Ramos (cell line): ENCODE results near the gene LIPC.

Experiments
- in situ Hi-C: fragments of 300-500 bp; cut with MboI; formaldehyde crosslinking; loops from one replicate; pipeline ENCODE4 v1.14.3; 2022; ENCODE audit warnings: low sequenced_read_pairs; ENCODE audit not compliant: unreplicated experiment

The LIPC gene

GRCh38 chr15:58453931-58454793 lies 22.4 kb downstream of the LIPC start:
- in situ Hi-C loops: no loop called here

- in situ Hi-C loops: no loop called here
Measured at GRCh38 chr15:58454950-58455401, 23.2 kb downstream of the LIPC start.

DNA sequence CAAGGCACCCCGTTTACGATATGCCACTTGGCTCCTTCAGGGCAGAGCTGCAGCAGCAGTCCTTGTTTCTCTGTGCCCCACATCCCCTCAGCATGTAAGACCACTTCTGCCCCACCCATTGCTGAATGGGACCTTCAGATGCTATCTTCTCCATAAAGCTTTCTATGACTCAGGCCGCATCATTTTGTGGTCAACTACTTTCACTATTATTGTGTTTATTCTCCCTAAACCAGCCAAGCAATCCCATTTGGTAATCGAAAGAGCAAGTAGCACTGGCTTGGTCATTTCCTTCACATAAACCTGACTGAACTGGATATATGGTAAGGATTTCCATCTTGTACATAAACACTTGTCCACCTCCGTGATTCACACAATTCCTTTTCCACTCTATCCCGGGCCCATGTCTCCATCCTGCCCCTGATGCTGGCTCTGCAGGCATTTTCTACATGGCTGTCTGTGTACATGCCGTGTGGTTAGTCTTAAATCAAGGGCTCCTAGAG lies 25.7 kb downstream of the LIPC start:
- in situ Hi-C loops: no loop called here

GRCh38 chr15:58458076-58458475 lies 26.3 kb downstream of the LIPC start:
- in situ Hi-C loops: no loop called here

- in situ Hi-C loops: no loop called here
Measured at GRCh38 chr15:58459045-58459444, 27.3 kb downstream of the LIPC start.

GRCh38 chr15:58459560-58459959 lies 27.8 kb downstream of the LIPC start:
- in situ Hi-C loops: no loop called here

GRCh38 chr15:58460116-58460790 lies 28.5 kb downstream of the LIPC start:
- in situ Hi-C loops: no loop called here

- in situ Hi-C loops: no loop called here
Measured at GRCh38 chr15:58460872-58461271, 29.1 kb downstream of the LIPC start.

- in situ Hi-C loops: no loop called here
Measured at GRCh38 chr15:58462547-58462946, 30.8 kb downstream of the LIPC start.

DNA sequence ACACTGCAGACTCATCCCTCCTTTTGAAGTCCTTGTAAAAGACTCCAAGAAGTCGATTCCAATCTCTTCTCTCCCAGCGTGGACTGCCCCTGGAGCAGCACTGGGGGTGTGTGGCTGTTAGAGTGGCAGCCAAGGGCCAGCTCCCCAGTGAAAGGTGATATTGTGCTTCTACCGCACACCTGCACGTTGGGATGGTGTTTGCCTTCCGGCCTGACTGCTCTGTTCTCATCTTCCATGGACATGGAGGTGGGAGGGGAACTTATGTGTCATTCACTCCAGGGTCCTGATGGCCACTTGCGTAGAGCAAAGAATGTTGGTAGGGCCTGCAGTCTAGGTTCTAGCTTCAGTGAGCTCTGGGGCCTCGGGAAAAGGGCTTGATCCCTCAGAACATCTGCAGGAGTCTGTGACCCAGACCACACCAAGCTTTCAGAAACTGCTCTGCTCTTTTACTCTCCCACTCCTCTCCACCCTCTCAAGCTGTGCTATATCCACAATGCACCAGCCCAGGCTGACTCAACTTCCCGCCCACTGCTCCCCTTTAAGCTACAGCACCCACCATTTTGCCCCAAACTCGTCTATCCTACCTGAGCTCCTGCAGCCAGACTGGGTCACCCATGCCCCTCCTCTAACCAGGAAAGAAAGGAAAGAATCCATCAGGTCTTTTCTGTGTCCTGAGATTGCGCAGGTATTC lies 31.3 kb downstream of the LIPC start:
- in situ Hi-C loops: no loop called here

DNA sequence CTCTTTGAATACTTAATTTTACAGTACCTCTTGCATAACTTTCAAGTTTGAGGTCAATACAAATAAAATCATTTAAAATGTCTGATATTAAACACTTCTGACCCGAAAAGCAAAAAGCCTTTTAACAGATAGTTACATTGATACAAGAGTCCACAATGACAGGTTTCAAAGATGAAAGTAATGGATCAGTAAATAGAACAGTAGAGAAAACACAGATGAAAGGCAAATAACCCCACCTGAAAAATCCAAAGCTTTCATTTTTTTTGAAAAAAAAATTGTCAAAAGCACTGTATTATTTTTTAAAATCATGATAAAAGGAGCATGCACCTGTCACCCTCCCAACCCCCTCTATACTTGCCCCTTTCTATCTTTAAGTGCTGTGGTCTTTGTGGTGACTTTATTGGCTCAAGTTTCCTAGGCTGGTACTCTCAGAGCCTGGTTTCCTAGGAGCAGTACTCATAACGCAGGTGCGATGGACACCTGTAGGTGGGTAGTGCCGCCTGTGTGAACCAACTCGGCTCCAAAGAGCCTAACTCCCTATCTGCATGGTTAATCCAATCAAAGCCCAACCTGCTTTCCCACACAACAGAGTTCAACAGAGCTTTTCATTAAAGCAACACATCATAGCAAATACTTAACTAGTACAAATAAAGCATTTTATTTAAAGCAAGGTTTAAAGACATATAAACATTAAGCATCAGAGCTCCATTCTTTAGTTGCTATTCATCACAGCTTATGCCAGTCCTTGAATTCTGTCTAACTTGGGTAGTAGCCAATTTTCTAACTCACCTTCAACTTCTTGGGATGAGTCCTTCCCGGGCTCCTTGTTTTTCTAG lies 32.2 kb downstream of the LIPC start:
- in situ Hi-C loops: no loop called here

DNA sequence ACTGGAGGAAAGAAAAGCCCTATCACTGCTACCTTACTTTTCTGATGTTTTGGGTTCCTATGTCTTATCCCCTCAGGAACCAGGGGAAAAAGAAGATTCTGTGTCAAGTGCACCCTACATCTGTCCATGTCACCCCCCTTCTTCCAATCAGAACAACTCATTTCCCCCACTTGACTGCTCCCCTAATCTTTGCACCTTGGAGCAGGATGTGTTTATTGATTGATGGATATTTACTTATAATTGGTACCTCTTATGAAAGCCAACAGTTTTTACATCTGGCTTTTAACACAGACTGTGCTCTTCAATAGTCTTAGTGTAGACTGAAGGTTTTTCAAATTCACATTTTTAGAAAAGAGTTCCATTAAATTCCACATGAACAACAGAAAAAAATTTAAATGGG lies 33.3 kb downstream of the LIPC start:
- in situ Hi-C loops: no loop called here

- in situ Hi-C loops: no loop called here
Measured at GRCh38 chr15:58465866-58466517, 34.2 kb downstream of the LIPC start.

- in situ Hi-C loops: no loop called here
Measured at GRCh38 chr15:58466566-58466965, 34.8 kb downstream of the LIPC start.

DNA sequence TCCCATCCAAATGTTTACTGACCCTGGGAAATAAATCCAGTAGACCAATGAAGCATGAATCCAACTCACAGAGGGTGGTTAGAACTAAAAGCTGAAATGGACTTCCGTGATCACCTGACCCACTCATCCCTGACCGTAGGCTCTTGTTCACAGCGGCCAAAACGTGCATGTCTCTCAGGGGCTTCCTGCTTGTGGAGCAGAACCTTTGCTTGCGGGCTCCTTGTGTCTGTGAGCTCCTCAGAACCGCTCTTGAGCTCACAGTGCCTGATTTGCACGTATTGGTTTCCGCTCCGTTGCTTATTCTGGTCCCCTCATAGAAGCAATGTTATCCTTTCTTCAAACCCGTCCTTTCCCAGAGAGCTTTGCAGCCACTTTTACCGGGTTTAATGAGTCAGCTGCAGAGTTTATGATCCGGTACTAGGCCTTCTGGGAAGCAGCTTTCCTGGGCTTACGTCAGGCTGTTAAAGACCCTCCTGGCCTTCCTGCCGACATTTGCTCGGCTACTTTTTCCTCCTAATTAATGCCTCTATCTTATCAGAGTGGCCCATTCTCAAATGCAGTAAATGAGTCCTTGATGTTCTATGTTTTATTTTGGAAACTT lies 35.4 kb downstream of the LIPC start:
- in situ Hi-C loops: no loop called here

DNA sequence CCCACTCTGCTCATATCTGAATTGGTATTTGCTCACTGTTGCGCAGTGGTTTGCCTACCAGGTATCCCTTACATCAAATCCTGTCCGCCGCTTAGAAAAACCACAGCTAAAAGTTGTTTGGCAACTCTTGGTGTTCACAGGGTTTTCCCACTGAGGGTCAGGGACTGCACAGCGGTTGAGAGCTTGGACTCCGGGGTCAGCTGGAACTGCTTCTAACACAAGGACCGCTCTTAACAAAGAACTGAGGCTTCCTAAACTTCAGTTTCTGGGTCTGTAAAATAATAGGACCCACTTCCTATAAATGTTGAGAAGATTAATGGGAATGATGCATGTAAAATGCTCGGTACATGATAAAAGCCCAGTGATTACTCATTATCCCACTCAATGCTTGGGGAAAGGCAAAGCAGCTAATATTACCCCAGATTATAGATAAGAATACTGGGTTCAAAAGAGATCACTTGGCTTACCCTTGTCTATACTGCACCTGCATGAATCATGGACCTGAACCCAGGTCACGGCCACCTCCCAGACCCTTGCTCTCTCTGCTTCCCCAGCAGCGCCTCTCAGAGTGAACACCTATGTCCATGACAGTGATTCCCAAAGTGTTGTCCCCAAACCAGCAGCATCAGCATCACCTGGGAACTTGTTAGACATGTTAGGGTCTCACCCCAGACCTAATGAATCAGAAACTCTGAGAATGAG lies 36.1 kb downstream of the LIPC start:
- in situ Hi-C loops: no loop called here

DNA sequence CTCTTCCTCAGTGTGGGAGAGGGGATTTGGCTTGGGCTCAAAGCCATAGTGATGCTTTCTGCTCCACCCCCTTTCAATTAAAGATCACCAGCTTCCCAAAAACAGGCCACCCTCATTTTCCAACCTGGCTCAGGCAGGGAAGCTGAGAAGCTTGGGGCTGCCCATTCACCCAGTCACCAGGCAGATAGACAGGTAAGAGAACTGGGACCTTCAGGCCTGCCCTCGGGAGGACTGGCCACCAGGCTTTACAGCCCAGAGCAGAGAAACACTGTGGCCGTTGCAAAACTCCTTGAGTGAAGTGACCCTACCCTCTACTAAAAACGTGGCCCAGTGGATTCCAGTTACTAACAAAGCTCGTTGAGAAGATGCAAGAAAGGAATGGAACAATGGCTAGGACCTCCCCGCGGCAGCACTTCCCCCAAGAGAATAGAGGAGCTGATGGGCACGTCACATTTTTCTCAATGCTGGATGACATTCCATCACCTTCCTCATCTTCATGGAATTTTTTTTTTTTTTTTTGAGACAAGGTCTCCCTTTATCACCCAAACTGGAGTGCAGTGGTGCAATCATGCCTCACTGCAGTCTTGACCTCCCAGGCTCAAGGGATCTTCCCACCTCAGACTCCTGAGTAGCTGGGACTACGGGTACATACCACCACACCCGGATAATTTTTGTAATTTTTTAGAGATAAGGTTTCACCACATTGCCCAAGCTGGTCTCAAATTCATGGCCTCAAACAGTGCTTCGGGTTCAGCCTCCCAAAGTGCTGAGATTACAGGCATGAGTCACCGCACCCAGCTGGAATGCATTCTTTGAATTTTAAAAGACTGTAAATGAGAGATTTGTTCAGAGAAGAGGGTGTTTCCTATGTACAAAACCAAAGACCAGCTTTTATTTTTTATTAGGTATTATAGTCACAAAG lies 37.9 kb downstream of the LIPC start:
- in situ Hi-C loops: no loop called here
